Measurements from ENCODE around the gene CROCC.
"Not testable (repeated sequence)": the region's sequence is repeated elsewhere in the genome, so short reads cannot be mapped to it uniquely, and the experiment has no call there.

The CROCC gene

GRCh38 chr1:16916036-16916880 lies 5.5 kb upstream of the CROCC start:
- not testable (repeated sequence) for DNase-seq

- DNase-seq = no peak
Measured at GRCh38 chr1:16918371-16918770, 3.4 kb upstream of the CROCC start.

- not testable (repeated sequence) for DNase-seq
Measured at GRCh38 chr1:16918936-16919665, 2.6 kb upstream of the CROCC start.

- no peak for DNase-seq
Measured at GRCh38 chr1:16920951-16921350, 780 bp upstream of the CROCC start.

GRCh38 chr1:16922466-16922865 lies 735 bp downstream of the CROCC start:
- DNase-seq = no peak

- DNase-seq = no peak
Measured at GRCh38 chr1:16922885-16923431, 1.2 kb downstream of the CROCC start.

GRCh38 chr1:16924216-16924918 lies 2.6 kb downstream of the CROCC start:
- DNase-seq = no peak

GRCh38 chr1:16924919-16925477 lies 3.3 kb downstream of the CROCC start:
- DNase-seq = no peak

- DNase-seq = no peak
Measured at GRCh38 chr1:16925635-16926490, 4.1 kb downstream of the CROCC start.

GRCh38 chr1:16926491-16927073 lies 4.9 kb downstream of the CROCC start:
- no peak for DNase-seq

- DNase-seq = no peak
Measured at GRCh38 chr1:16927256-16927655, 5.5 kb downstream of the CROCC start.

- DNase-seq = no peak
Measured at GRCh38 chr1:16927711-16928485, 6.2 kb downstream of the CROCC start.

- DNase-seq = not testable (repeated sequence)
Measured at GRCh38 chr1:16929146-16930041, 7.7 kb downstream of the CROCC start.

- not testable (repeated sequence) for DNase-seq
Measured at GRCh38 chr1:16931206-16931934, 9.6 kb downstream of the CROCC start.

GRCh38 chr1:16933945-16934344 lies 12.2 kb downstream of the CROCC start:
- not testable (repeated sequence) for DNase-seq

- not testable (repeated sequence) for DNase-seq
Measured at GRCh38 chr1:16936580-16936979, 14.8 kb downstream of the CROCC start.

- DNase-seq = no peak
Measured at GRCh38 chr1:16938351-16939321, 16.9 kb downstream of the CROCC start.
